HG03439 (cell line): Measurements from ENCODE around the gene IRF8.
A peak's percentile ranks its signal among the peaks of the same experiment; 100 is the strongest.
"Not testable (repeated sequence)": the region's sequence is repeated elsewhere in the genome, so short reads cannot be mapped to it uniquely, and the experiment has no call there.

Experiments used
- ATAC-seq: cut with Tn5 transposase; IDR thresholded peaks from one replicate; pipeline ENCODE4 v1.9.1; 2021; ENCODE audit warnings: mild to moderate bottlenecking, moderate library complexity; ENCODE audit not compliant: unreplicated experiment

Gene IRF8

DNA sequence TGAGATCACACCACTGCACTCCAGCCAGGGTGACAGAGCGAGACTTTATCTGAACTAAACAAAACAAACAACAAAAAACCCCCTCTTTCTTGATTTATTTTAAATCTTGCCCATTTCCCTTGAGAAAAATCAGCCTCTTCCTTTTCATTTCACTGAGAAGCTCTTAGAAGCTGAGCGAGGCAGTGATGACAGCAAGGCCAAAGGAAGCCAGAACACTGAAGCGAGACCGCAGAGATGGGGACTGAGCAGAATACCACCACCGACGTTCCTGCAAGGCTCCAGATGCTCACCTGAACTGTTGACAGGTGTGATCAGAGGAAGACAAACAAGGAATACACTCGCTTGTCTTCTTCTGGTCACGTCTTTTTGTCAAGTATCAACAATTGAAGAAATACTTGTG is 30.5 kb upstream of the IRF8 start:
- ATAC-seq: no peak

DNA sequence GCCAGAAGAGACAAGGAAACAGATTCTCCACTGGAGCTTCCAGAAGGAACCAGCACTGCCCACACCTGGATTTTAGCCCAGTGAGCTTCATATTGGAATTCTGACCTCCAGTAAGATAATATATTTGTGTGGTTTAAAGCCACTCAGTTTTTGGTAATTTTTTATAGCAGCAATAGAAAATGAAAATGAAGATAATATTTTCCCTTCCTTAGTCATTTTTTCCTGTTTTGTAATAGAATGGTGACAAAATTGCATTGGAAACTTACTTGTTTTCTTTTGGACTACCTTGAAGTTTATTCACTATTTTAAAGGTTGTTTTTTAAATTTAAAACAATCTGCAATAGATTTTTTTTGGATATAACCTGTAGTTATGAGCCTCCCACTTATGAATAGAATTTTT is 29.8 kb upstream of the IRF8 start:
- ATAC-seq: no peak

DNA sequence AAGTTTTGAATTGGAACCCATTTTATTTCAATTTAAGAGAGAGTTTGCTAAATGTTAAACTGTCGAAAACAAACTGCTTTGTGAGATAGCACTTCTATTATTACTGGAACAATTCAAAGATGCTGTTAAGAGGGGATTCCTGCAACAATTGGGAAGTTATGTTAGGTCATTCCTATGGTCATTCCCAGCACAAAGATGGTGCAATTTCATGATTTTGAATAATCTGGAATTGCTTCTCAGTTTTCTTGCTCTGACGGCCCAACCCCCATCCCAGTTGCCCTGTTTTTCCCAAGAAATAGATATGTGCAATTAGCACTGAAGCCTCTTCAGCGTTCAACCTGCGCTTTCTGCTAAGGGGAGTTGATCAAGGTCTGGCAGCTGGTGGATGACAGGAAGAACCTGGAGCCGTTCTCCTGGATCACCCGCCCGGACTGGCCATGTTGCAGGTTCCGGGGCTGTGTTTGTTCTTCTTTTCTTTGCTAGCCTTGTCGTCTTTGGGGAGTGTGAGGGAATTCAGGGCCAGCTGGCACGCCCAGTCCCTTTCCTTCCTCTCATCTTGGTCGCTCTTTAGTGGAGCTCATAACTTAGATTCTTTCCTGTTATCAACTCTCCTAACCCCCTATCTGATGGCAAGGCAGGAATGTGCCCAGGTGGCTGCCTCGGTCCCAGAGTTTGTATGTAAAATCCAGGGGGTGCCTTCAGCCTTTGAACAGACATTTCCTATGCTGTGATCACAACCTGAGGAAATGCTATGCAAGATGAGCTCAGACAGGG is 29.0 kb upstream of the IRF8 start:
- ATAC-seq: no peak

DNA sequence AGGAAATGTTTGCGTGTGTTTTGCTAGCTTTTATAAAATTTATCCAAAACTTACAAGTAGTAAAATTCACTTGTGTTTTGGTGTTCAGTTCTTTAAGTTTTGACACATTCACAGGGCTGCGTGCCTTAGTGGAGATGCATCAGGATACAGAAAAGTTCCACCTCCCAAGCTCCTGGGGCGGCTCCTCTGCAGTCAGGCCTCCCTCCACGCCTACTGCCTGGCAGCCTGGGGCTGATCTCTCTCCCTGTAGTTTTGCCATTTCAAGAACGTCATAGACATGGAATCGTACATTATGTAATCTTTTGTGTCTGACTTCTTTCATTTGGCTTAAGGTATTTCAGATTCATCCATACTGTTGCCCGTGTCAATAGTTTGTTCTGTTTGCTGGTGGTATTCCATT is 27.2 kb upstream of the IRF8 start:
- ATAC-seq: no peak

DNA sequence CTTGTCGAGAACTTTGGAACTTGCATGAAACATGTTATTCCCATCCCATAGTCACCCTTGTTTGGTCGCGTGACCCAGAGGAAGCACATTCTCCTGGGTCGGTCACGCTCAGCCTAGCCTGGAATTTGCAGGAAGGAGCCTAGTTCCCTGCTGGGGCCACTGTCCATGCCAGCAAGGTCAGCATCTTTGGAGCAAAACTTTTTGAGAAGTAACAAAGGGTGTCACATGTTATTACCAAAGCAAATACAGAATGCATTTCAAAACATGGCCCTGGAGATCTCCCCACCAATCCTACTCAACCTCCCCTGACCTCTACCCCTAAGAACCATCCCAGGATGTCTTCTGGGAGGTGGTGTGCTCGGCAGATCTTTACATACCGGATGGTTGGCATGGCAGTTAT is 26.2 kb upstream of the IRF8 start:
- ATAC-seq: no peak

DNA sequence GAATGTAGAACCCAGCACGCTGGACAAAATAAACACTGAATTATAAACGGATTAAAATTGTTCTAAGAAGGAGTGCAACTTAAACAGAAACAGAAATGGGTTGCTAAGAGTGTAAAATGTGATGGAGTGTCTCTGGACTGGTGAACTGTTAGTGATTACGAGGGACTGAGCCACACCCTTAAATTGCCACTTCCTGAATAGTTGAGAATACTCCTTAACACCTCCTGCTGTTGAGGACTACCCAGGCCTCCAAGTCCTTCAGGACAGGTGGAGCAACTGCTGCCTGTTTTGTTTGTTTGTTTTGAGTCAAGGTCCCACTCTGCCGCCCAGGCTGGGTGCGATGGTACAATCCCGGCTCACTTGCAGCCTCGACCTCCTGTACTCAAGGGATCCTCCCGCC is 25.8 kb upstream of the IRF8 start:
- no peak for ATAC-seq

DNA sequence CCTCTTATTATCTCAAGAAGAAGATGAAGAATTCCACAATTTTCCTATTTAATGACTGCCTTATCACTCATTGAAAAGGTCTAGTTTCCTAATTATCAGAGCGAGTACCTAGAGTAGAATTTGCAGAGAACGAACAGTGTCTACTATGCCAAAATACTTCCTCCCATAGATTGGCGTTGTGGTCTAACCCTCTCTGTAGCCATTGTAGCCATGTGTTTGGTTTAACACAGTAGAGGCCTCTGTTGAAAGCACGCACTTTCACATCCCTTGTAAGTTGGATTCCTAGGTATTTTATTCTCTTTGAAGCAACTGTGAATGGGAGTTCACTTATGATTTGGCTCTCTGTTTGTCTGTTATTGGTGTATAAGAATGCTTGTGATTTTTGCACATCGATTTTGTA is 24.9 kb upstream of the IRF8 start:
- ATAC-seq: not testable (repeated sequence)

DNA sequence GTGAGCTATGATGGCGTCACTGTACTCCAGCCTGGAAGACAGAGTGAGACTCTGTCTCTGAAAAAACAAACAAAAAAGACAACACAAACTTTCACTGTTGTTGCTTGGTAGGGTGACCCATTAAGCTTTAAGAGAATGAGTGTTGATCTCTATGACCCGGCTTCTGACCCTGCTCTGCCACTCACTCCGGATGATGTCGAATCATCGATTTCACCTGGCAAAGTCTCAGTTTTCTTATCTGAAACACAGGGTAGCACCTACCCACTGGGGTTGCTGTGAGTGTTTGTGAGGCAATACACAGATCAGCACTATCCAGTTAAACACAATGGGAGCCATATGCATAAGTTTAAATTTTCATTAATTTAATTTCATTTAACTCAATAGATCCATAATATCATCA is 20.6 kb upstream of the IRF8 start:
- no peak for ATAC-seq

DNA sequence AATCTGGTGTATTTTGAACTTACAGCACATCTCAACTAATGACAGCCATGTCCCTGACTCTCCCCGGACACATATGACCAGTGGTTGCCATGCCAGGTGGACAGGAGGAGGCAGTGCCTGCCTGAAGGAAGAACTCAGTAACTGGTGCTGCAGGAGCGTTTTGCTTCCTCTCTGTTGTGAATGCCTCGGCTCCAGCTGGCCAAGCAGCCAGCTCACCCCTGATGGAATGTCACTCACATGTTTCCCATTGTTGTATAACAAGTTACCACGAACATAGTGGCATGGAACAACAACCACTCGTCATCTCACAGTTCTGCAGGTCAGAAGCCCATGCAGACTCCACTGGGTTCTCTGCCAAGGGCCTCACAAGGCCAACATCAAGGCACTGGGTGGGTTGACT is 20.1 kb upstream of the IRF8 start:
- no peak for ATAC-seq

DNA sequence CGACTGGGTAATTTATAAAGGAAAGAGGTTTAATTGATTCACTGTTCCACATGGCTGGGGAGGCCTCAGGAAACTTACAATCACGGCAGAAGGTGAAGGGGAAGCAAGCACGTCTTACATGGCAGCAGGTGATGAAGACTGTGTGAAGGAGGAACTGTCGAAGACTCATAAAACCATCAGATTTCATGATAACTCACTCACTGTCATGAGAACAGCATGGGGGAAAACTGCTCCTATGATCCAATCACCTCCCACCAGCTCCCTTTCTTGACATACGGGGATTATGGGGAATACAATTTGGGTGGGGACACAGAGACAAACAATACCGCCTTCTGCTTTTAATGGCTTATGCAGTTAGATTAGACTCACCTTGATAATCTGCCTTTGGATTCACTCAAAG is 19.4 kb upstream of the IRF8 start:
- ATAC-seq: no peak

DNA sequence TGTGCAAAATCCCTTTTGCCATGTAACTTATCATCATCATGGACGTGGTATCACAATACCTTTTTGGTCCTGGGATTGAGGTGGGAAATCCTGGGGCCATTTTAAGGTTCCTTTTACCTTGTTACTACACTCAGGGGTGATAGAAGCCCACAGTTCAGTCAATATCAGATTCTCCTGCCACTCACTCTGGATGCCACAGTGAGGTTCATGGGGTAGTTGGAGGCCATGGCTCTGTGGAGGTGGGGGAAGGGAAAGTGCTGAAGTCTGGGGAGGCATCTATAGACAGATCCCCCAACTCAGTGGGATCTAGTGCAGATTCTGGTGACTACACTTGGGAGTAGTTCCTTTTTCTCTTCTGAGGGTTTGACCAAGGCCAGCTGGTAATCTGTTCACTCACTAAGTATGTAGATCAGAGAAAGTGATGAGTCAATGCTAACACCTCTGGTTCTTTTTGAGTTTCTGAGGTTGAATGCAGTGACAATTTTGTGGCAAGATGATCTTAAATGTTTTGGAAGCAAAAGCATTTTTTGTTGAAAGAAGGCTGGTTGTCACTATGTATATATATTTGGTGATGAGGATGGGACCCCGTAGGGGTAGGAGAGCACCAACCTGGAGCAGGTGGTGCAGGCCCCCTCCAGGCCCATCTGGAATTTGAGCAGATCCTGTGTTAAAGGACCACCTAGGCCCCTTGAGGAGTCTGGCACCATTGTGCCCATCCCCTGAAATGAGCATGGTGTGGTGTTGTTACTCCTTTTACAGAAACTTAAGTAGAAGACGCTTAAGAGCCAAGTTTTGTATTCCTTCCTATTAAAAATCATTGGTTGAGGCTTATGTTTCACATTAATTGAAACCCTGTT is 18.8 kb upstream of the IRF8 start:
- peak; percentile 63 for ATAC-seq

DNA sequence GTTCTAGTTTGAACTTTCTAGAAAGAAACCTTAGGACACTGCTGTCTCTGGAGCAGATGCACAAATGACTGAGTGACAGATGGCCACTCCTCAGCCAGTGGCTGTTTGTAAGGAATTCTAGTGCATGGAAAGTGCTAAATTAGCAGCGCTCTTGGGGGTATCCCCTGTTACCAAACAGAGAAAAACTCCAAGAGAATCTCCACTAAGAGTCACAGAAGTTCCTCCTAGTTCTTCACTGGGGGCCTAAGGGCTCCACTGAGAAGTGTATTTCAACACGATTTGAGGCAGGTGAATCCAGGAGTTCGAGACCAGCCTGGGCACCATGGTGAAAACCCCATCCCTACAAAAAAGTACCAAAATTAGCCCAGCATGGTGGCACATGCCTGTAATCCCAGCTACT is 18.1 kb upstream of the IRF8 start:
- ATAC-seq: no peak

DNA sequence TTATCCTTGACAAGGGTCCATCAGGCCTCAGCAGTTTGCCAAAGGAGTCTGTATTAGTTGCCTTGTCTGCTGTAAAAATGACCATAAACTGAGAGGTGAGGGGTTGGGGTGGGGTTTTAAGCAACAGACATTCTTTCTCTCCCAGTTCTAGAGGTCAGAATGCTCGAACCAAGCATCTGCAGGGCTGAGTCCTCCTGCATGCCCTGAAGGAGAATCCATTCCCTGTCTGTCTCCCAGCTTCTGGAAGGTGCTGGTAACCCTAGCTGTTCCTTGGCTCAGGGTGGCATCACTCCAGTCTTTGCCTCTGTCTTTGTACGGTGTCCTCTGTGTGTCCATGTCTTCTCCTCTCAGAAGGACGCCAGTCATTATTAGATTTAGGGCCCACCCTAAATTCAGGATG is 17.5 kb upstream of the IRF8 start:
- no peak for ATAC-seq

DNA sequence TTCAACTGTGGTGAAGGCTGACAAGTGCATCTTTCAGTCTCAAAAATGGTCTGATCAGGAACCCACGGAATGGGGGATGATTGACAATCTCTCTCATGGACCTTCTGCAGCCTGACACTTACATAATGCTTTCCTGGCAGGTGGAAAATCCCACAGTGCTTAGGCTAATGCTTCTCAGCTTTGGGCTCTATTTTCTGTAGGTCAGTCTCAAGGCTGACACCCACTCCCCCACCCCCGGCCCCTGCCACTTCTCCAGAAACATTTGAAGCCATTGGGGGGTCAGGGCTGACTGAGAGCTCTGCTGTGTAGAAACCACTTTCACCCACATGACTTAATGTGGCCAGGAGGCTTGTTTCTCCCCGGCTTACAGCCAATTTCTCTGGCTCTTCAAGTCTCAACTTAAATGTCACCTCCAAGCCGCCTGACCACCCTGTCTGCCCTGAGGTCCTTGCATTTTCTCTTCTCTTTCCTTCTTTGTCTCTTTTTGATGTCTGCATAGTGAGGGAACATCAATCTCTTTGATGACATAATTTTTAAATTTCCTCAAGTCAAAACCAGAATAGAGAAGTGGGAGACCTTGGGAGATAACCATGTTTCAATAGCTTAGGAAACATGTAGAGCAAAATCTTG is 16.7 kb upstream of the IRF8 start:
- no peak for ATAC-seq

DNA sequence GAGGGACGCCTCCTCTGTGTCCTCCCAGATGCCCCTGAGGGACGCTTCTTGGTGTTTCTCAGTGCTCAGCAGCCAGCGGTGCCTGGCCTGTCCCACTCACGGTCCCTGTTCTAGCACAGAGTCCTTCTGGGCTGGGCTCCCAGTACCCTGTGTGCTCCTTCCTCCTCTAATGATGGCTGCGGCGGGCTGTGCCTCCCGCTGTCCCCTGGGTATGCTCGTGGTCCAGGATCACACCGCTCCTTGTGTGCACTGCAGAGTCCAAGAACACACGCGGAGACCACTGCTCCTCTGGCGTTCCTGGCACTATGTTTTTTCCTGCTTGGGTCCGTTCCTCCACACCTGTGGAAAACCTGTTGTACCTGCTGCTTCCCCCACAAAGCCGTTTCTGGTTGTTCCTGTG is 15.1 kb upstream of the IRF8 start:
- no peak for ATAC-seq

DNA sequence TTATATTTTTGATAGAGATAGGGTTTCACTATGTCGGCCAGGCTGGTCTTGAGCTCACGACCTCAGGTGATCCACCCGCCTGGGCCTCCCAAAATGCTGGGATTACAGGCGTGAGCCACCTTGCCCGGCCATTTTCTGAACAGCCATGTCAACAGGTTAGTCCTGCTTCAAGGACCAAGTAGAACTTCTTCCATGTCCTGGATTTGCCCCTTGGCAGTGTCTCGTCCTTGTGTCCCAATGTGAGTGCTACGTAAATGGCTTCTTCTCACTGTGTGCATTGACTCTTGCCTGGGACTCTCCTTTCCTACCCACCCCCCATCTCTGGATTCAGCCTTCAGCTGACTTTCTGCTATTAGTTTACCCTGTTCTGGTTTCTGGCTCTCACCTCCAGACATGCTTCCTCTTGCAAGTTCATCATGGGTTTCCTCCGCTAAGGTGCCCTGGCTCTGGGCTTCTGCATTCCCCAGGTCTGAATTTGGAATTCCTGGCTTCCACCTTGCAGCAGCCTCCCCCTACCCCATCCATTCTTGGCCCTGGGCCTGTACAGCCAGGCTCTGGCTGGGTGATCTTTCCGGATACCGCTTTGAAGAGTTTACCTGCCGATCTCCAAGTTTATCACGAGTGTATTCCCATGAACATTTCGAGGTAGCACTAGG is 14.0 kb upstream of the IRF8 start:
- ATAC-seq: no peak

DNA sequence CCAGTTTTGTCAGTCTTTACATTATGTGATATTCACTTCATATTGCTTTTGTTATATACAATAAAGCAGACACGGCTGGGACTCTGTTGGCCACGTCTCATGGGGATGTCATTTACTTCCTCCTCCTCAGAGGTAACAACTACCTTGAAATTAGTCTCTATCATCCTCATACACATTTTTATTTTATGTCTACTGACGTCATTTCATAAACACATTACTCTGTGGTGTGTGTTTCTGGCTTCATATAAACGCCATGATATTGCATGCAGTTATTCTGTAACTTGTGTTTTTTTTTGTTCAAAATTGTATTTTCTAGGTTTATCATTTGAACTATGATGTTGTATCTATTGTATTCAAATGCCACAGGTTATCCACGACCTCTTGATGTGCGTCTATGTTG is 13.4 kb upstream of the IRF8 start:
- ATAC-seq: no peak

DNA sequence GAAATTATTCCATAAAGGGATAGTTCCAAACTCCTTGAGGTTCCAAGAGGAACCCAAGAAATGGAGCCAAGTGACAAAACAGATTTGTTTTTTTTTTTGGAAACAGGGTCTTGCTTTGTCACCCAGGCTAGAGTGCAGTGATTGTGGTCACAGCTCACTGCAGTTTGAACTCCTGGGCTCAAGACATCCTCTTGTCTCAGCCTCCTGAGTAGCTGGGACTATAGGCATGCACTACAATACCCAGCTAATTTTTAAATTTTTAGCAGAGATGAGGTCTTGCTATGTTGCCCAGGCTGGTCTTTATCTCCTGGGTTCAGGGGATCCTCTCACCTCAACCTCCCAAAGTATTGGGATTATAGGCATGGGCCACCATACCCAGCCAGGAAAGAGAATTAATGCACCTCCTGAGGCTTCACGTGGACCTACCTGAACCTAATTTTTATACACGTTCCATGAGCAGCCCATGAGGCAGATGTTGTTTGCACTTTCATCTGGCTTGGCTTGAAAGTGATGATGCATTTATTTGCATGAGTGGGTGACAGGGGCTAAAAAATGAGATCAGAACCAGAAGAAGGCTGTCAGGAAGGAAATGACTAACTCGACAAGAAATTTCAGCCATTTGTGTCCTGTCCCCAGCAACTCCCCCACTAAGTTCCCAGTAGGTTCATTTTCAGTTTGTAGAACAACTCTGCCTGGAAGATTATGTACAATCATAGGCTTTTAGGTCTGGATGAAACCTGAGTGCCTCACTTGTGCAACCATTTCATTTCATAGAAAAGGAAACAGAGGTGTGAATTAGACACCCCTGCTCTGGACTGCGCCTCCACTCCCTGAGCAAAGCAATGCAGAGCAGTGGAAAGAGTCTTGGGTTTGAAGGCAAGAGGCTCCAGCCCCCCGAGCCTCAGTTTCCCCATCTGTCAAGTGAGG is 10.3 kb upstream of the IRF8 start:
- ATAC-seq: peak; percentile 90

DNA sequence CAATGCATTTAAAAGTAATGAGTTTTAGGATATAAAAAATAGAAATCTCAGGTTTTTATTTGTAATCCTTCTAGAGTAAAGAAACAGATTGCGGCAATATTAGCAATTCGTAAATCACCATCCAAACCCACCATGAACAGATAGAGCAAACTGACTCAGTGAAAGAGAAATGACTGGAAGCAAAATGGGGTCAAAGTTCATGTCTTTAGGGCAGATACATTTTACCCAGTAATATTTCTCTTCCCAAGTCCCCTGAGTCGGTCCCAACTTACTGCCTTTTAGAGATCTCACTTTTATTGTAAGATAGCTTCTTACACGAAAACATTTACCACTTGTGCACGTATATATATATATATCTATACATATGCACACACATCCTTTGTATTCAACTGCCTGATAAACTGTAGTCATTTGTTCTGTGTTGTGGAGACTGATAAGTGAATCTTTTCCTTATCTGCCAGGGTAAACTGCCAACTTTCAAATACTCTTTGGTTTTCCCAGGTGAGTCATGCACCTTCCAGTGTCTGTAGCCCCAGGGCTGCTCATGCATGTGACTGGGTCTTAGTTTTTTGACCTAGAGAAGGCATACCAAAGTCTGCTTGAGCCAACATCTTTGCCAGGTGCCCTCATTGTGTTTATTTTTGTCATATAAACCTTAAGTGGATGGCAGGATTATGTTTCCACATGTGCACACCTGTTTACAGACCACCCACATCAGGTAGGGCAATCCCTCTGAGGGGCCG is 7.8 kb upstream of the IRF8 start:
- no peak for ATAC-seq

DNA sequence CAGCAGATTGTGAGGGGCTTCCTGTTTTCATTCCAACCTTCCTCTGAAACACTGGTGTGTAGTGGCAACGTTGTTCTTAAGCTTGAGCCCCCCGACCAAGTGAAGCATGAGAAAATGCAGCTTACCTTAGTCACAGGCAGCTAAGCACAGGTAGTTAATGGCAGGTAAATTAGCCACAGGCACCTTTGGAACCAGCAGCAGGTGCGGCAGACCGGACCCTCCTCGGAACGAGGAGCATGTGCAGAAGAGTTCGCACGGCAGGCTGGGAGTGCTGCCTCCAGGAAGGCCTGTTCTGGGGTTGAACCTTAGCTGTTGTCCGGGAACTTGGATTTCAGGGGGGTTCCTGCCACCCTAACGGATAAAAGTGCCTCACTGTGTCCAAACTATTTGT is 7.2 kb upstream of the IRF8 start:
- no peak for ATAC-seq
